ENCODE data around the gene TMEM150C. TPM values are rescaled to one million over a fixed set of nuclear protein-coding genes. Genes with fewer than 3 reads are reported as not detected.

The TMEM150C gene
- total RNA-seq (2014; rRNA removed; shearing (Covaris generic); ENCODE audit: low replicate concordance): 0.14 and 0.20 TPM in 2 replicates

DNA sequence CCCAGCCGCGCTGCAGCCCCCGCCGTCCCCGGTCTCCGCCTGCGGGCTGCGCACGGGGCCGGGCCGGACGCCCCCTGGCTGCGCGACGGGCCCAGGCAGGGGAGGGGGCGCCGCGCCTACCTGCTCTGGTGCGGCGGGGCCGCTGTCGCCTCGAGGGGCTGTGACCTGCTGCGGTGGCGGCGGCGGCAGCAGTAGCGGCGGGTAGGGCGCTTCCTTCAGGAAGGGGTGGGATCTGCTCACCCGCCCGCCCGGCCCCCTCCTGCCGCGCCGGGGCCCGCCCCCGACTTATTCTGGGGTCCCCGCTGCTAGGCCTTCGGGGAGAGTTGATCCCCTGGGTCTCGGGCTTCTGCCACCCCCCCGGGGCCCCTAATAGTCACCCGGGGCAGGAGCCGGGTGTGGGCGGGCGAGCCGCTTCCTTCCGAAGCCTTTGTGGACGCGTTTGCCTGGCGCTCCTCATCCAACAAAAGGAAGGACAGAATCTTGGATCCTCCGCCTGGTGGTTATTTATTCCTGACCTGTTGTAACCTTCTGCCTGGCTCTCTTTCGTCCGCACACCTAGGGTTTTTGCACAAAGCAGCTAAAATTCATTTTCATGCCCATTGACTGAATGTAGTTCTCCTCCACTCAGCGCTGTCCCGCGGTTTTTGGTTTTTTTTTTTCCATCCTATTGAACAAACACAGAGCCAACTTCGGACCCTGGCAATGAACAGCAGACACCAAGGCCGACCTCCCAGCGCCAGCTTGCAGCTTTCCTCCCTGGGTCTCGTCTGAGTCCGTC lies at the start of gene TMEM150C:
TMEM150C (minus strand) TSS at position 203 of the 778 bp plus-strand sequence. CDS start 57,331 bp downstream, outside the sequence.
- DNase-seq (ENCODE audit: low read depth): peak; percentile 10
- in situ Hi-C loops (cut with HindIII; ENCODE audit: low pct_unique_long_range_greater_than_20kb, low sequenced_read_pairs): no loop called here

DNA sequence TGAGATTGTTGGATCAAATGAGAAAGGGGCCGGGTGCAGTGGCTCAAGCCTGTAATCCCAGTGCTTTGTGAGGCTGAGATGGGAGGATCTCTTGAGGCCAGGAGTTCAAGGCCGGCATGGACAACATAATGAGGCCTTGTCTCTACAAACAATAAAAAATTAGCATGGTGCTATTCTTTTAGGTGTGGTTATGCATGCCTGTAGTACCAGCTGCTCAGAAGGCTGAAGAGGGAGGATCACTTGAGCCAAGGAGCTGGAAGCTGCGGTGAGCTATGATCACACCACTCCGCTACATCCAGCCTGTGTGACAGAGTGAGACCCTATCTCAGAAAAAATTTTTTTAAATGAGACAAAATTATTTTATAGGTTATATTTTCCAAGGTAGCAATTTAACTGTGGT lies 49.7 kb upstream of the TMEM150C start:
- in situ Hi-C loops (cut with HindIII; ENCODE audit: low pct_unique_long_range_greater_than_20kb, low sequenced_read_pairs): no loop called here
- no peak for DNase-seq (ENCODE audit: low read depth)

GRCh38 chr4:82610041-82610440 lies 48.3 kb upstream of the TMEM150C start:
- no peak for DNase-seq (ENCODE audit: low read depth)
- in situ Hi-C loops (cut with HindIII; ENCODE audit: low pct_unique_long_range_greater_than_20kb, low sequenced_read_pairs): no loop called here

DNA sequence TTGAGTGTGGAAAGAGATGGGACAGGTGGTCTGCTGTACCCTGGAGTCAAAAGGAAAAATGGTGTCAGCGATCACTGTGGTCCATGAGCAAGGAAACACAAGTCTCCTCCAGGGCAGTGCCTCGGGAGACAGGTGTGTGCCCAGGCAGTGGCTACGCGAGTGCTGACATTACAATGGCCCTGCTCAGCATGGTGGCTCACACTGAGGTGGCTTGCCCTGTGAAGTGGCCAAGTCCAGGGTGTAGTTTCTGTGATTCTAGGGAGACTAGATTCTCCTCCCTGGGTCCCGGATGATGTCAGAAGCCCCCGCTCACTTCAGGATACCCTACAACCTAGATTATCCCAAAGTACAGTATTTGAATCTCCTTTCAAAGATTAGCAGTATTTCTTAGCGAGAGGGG lies 44.8 kb upstream of the TMEM150C start:
- no peak for DNase-seq (ENCODE audit: low read depth)
- in situ Hi-C loops (cut with HindIII; ENCODE audit: low pct_unique_long_range_greater_than_20kb, low sequenced_read_pairs): no loop called here

DNA sequence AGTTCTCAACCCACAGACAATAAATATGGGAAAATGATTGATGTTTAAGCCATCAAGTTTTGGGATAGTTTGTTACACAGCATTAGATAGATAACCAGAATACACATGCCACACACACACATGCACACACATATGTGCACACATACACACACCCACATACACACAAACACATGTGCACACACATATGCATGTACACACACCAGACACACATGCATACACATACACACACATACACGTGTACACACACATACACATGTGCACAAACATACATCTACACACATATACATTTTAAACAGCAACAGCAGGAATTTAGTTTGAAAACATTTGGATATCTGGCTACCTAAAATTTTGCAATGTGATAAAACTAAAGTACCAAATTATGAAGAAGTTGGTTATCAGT lies 42.7 kb upstream of the TMEM150C start:
- no peak for DNase-seq (ENCODE audit: low read depth)
- in situ Hi-C loops (cut with HindIII; ENCODE audit: low pct_unique_long_range_greater_than_20kb, low sequenced_read_pairs): no loop called here

DNA sequence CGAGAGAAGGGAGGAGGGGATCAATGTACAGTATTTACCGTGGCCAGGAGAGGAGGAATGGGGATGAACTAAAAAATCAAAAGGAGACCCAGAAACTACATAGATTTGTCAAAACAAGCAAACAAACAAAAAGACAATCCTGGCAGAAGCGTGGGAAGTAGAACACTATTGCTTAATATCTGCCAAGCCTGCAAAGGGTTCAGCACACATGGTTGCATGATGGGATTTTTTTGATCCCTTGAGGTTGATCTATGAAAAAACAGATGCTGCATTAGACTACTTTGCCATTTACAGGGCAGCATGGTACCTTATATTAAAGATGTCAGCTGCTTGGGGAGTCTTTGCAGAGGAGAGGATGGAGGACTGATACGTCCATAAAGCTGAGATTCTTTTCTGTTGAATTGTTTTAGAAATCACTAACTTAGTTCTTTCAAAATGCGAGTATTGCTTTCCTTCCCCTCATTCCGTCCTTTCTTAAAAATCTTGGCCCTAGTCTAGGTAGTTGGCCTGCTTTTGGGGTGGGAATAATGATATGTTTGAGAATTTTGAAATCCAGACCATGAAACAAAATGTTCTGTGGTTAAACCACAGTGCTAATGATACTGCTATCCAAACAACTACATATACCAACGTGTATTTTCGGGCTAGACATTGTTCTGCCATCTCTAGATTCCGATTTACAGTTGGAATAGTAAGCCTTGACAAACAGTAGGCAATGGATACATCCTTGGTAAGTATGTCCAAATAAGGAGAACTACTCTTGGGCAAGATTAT lies 39.6 kb upstream of the TMEM150C start:
- in situ Hi-C loops (cut with HindIII; ENCODE audit: low pct_unique_long_range_greater_than_20kb, low sequenced_read_pairs): no loop called here
- no peak for DNase-seq (ENCODE audit: low read depth)

DNA sequence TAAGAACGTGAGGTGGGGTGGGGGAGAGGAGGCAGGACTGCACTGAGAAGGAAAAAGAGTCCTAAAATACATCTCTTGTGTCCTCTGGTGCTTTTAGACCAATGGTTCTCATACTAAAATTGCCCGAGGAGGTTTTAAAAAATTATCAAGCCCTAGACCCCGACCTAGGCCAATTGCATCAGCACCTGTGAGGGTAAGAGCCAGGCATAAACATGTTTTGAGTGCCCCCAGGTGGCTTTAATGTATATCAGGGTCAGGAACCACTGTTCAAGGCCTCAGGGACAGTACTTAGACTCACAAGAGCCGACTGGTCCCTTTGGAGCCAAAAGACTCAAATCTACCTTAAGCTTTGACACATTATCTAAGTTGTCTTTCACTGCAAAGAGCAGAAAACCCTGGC lies 37.5 kb upstream of the TMEM150C start:
- in situ Hi-C loops (cut with HindIII; ENCODE audit: low pct_unique_long_range_greater_than_20kb, low sequenced_read_pairs): no loop called here
- no peak for DNase-seq (ENCODE audit: low read depth)

- no peak for DNase-seq (ENCODE audit: low read depth)
- in situ Hi-C loops (cut with HindIII; ENCODE audit: low pct_unique_long_range_greater_than_20kb, low sequenced_read_pairs): no loop called here
Measured at GRCh38 chr4:82594456-82594855, 32.7 kb upstream of the TMEM150C start.

GRCh38 chr4:82593411-82593810 lies 31.6 kb upstream of the TMEM150C start:
- DNase-seq (ENCODE audit: low read depth): no peak
- in situ Hi-C loops (cut with HindIII; ENCODE audit: low pct_unique_long_range_greater_than_20kb, low sequenced_read_pairs): no loop called here

DNA sequence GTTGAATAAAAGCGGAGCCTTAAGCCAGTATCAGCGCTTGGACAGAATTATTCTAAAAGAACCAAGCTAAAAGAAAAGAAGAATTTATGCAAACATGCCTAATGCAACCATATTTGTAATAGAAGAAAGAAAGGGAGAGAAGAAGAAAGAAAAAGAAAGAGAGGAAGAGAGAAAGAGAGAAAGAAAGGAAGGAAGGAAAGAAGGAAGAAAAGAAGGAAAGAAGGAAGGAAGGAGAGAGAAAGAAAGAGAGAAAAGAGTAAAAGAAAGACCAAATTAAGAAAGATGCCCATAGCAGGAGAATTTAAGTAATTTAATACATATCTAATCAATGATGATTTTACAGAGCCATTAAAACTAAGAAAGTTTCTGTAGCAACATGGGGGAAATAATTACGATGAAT lies 30.9 kb upstream of the TMEM150C start:
- no peak for DNase-seq (ENCODE audit: low read depth)
- in situ Hi-C loops (cut with HindIII; ENCODE audit: low pct_unique_long_range_greater_than_20kb, low sequenced_read_pairs): no loop called here

DNA sequence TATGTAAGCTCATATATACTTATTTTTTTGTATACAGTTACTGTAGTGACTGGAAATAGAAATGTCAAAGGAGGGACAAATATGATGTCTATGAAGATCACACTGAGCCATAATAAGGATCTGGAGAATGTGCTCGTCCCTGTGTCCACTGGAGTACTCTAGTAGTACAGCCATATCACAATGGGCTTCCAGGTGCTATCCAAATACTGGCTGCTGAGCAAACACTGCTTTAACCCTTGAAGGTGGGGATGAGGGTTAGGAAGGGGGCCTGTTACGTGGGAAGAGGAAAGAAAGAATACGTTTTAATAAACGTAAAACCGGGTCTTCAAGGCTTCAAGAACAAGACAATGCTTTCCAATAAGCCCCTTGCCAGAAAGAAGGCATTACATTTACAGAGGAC lies 29.8 kb upstream of the TMEM150C start:
- no peak for DNase-seq (ENCODE audit: low read depth)
- in situ Hi-C loops (cut with HindIII; ENCODE audit: low pct_unique_long_range_greater_than_20kb, low sequenced_read_pairs): no loop called here

DNA sequence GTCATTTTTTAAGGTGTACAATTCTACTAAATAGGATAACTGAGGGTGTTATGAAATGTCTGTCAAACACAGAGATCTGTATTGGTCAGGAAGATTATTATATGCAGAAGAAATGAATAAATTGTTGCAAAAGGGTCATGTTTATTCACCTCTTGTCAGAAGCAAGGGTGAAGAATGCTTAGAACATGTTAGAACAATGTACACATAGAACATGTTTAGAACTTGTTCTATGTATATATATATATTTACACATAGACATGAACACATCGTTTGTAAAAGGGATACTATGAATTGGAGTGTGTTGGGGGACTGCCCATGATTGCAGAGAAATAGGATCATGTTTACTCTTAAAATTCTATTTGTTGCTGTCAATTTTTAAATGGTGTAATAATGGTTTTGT lies 28.0 kb upstream of the TMEM150C start:
- no peak for DNase-seq (ENCODE audit: low read depth)
- in situ Hi-C loops (cut with HindIII; ENCODE audit: low pct_unique_long_range_greater_than_20kb, low sequenced_read_pairs): no loop called here

GRCh38 chr4:82588771-82589270 lies 27.0 kb upstream of the TMEM150C start:
- no peak for DNase-seq (ENCODE audit: low read depth)
- in situ Hi-C loops (cut with HindIII; ENCODE audit: low pct_unique_long_range_greater_than_20kb, low sequenced_read_pairs): no loop called here

- no peak for DNase-seq (ENCODE audit: low read depth)
- in situ Hi-C loops (cut with HindIII; ENCODE audit: low pct_unique_long_range_greater_than_20kb, low sequenced_read_pairs): no loop called here
Measured at GRCh38 chr4:82587826-82588540, 26.2 kb upstream of the TMEM150C start.

GRCh38 chr4:82585690-82586435 lies 24.1 kb upstream of the TMEM150C start:
- in situ Hi-C loops (cut with HindIII; ENCODE audit: low pct_unique_long_range_greater_than_20kb, low sequenced_read_pairs): no loop called here
- DNase-seq (ENCODE audit: low read depth): no peak

DNA sequence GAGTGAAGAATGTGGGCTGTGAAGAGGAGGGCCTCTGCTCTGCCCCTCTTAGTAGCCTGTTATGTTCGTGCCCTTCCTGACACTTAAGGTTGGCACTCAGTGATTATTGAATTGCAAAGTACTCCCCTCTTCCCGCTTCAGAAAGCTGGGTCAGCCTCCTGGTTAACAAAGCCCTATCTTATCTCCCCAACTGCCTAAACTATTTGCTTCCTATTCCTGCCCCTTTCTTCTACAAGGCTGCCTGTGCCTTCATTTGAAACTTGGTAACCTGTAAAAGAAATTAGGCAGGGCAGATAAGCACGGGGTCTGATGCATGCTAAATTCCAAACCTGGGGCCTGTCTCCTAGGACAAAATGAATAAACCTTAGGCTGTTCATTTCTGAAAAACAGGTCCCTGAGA lies 23.1 kb upstream of the TMEM150C start:
- DNase-seq (ENCODE audit: low read depth): no peak
- in situ Hi-C loops (cut with HindIII; ENCODE audit: low pct_unique_long_range_greater_than_20kb, low sequenced_read_pairs): no loop called here

DNA sequence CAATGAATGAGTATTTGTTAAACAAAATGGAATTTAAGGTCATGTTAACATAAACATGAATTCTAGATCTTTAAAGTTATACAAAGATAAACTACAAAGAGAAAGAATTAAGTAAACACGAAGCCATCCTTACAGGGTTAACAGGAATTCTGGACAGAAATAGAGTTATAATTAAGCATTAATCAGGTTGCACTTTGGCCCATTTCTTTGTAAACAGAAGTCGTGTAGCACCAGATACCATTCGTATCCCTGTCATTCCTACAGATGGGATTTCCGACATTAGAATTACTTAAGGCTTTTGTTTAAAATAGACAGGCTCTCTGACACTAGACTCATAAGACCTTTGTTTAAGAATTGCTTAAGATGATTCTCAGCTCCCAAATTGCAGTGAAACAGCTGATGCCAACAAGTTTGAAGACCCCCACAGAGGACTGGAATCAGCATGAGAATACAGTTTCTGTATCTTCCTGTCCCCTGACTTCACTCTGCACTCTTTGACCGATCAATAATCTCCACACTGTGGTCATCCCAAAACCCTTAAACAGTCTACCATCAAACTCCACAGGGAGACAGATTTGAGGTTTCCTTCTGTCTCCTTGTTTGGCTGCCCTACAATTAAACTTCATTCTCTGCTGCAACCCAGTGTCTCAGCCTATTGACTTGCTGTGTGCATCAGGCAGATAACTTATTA lies 22.3 kb upstream of the TMEM150C start:
- in situ Hi-C loops (cut with HindIII; ENCODE audit: low pct_unique_long_range_greater_than_20kb, low sequenced_read_pairs): no loop called here
- DNase-seq (ENCODE audit: low read depth): no peak

DNA sequence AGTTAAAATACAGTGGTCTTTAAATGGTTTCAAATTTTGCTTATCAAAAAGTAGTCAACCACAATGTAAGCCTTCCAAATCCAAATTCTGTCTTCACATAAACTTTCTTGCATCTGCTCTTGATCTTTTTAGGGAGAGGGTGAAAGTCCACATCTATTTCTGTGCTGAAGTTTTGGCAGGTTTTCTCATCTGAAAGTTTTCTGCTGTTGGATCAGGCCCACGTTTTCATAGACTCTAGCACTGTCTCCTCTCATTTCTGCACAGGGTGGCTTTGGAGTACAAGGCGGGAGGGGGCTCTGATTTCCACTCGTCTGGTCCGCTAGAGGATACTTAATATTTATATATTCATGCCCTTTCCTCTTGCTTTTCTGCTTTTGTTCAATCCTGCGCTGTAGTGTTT lies 18.1 kb upstream of the TMEM150C start:
- in situ Hi-C loops (cut with HindIII; ENCODE audit: low pct_unique_long_range_greater_than_20kb, low sequenced_read_pairs): no loop called here
- no peak for DNase-seq (ENCODE audit: low read depth)
